ENCODE data around the gene HDAC10.

DNA sequence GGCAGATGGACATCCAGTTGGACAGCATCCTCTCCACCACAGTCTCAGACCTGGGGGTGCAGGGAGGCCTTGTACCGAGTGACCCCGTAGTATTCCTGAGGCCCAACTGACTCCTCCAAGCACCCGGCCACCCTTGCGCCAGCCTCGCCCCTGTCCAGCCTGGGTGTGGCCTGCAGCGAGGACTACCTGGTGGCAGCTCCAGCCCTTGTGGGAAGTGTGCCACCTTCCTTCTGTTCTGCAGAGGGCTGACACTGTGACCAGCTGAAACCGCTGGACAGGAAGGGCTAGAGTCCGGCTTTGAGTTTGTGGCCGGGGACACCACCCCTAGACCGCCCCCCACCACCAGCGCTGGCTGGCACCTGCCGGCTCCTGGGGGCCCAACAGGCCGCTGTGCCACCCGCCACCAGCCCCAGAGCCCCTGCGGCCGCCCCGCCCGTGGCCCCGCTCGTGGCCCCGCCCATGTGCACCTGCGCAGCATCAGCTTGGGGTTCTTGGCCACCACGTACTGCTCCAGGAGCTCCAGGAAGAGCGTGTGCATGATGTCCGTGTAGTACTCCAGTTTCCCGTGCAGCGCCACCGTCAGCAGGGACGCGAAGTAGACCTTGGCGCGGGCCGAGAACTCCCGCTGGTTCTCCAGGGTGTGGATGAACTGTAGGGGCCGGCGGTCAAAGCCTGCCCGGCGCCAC, 29.1 kb upstream of the HDAC10 start:
- TF ChIP-seq, protein P1, sequence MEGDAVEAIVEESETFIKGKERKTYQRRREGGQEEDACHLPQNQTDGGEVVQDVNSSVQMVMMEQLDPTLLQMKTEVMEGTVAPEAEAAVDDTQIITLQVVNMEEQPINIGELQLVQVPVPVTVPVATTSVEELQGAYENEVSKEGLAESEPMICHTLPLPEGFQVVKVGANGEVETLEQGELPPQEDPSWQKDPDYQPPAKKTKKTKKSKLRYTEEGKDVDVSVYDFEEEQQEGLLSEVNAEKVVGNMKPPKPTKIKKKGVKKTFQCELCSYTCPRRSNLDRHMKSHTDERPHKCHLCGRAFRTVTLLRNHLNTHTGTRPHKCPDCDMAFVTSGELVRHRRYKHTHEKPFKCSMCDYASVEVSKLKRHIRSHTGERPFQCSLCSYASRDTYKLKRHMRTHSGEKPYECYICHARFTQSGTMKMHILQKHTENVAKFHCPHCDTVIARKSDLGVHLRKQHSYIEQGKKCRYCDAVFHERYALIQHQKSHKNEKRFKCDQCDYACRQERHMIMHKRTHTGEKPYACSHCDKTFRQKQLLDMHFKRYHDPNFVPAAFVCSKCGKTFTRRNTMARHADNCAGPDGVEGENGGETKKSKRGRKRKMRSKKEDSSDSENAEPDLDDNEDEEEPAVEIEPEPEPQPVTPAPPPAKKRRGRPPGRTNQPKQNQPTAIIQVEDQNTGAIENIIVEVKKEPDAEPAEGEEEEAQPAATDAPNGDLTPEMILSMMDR (IDR thresholded peaks at IDR 0.05; ENCODE audit: insufficient read depth, low read length), result no peak
- TF ChIP-seq POLR2AphosphoS5 (IDR thresholded peaks at IDR 0.05; ENCODE audit: low read depth), result no peak
- TF ChIP-seq, protein P2, sequence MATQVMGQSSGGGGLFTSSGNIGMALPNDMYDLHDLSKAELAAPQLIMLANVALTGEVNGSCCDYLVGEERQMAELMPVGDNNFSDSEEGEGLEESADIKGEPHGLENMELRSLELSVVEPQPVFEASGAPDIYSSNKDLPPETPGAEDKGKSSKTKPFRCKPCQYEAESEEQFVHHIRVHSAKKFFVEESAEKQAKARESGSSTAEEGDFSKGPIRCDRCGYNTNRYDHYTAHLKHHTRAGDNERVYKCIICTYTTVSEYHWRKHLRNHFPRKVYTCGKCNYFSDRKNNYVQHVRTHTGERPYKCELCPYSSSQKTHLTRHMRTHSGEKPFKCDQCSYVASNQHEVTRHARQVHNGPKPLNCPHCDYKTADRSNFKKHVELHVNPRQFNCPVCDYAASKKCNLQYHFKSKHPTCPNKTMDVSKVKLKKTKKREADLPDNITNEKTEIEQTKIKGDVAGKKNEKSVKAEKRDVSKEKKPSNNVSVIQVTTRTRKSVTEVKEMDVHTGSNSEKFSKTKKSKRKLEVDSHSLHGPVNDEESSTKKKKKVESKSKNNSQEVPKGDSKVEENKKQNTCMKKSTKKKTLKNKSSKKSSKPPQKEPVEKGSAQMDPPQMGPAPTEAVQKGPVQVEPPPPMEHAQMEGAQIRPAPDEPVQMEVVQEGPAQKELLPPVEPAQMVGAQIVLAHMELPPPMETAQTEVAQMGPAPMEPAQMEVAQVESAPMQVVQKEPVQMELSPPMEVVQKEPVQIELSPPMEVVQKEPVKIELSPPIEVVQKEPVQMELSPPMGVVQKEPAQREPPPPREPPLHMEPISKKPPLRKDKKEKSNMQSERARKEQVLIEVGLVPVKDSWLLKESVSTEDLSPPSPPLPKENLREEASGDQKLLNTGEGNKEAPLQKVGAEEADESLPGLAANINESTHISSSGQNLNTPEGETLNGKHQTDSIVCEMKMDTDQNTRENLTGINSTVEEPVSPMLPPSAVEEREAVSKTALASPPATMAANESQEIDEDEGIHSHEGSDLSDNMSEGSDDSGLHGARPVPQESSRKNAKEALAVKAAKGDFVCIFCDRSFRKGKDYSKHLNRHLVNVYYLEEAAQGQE (IDR thresholded peaks at IDR 0.05; ENCODE audit: insufficient replicate concordance, low read depth), result no peak
- TF ChIP-seq SPI1 (IDR thresholded peaks at IDR 0.05; ENCODE audit: borderline replicate concordance, low read depth), result no peak
- TF ChIP-seq GABPA (IDR thresholded peaks at IDR 0.05; ENCODE audit: low read depth), result no peak
